Putamen (tissue), 1 donor: ENCODE results near the gene SYNGR4.
"Not testable (repeated sequence)": the region's sequence is repeated elsewhere in the genome, so short reads cannot be mapped to it uniquely, and the experiment has no call there.

Experiments
- DNase-seq: peaks from one replicate; pipeline ENCODE4 v3.0.0-alpha.2; 2016; ENCODE audit warnings: low spot score

The SYNGR4 gene, protein sequence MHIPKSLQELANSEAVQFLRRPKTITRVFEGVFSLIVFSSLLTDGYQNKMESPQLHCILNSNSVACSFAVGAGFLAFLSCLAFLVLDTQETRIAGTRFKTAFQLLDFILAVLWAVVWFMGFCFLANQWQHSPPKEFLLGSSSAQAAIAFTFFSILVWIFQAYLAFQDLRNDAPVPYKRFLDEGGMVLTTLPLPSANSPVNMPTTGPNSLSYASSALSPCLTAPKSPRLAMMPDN

GRCh38 chr19:48363810-48364597 is at the start of gene SYNGR4, which contains the start of gene TMEM143:
TSS of gene SYNGR4 (plus strand) at chr19:48364367. CDS start at chr19:48365843, 1,476 bp downstream.
TSS of gene TMEM143 (minus strand) at chr19:48363940. CDS start at chr19:48363920, 20 bp downstream.
- DNase-seq, result peak; percentile 100

- DNase-seq, result no peak
Observed at GRCh38 chr19:48315712-48316111, 48.5 kb upstream of the SYNGR4 start.

DNA sequence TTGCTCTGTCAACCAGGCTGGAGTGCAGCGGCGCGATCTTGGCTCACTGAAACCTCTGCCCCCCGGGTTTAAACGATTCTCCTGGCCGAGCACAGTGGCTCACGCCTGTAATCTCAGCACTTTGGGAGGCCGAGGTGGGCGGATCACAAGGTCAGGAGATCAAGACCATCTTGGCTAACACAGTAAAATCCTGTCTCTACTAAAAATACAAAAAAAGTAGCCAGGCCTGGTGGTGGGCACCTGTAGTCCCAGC is 46.5 kb upstream of the SYNGR4 start:
- not testable (repeated sequence) for DNase-seq

- no peak for DNase-seq
Observed at GRCh38 chr19:48318286-48318987, 45.7 kb upstream of the SYNGR4 start.

DNA sequence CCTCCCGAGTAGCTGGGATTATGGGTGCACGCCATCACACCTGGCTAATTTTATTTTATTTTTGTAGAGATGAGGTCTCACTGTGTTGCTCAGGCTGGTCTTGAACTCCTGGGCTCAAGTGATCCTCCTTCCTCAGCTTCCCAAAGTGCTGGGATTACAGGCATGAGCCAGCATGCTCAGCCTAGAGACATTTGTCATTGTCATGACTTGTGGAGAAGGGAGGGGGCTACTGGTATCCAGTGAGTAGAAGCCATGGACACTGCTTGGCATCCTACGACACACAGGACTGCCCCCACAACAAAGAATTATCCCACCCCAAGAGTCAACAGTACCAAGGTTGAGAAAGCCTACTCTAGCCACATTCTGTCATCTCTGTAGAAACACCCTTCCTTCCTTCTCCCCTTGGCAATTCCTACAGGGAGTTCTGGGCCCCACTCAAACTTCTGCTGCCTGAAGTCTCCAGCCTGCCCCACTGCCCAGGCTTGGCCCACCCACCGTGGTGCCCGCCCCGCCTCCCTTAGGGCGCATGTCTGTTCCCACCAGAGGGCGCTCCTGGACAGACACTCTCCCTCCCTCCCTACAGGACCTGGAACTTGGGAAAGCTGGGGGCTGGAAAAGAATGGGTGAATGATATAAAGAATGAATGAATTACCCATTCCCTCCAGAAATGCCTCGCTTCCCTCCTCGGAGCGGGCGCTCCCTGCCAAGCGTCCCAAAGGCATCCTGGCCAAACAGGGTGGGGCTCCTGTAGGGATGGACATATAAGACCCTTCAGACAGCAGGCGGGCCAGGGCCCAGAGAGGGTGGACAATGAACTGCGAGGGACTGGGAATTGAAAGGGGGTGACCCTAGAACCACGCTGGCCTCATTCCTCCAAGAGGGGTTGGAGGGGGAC is 44.3 kb upstream of the SYNGR4 start:
- DNase-seq, result peak; percentile 59

- peak; percentile 76 for DNase-seq
Observed at GRCh38 chr19:48321372-48321621, 42.9 kb upstream of the SYNGR4 start.

DNA sequence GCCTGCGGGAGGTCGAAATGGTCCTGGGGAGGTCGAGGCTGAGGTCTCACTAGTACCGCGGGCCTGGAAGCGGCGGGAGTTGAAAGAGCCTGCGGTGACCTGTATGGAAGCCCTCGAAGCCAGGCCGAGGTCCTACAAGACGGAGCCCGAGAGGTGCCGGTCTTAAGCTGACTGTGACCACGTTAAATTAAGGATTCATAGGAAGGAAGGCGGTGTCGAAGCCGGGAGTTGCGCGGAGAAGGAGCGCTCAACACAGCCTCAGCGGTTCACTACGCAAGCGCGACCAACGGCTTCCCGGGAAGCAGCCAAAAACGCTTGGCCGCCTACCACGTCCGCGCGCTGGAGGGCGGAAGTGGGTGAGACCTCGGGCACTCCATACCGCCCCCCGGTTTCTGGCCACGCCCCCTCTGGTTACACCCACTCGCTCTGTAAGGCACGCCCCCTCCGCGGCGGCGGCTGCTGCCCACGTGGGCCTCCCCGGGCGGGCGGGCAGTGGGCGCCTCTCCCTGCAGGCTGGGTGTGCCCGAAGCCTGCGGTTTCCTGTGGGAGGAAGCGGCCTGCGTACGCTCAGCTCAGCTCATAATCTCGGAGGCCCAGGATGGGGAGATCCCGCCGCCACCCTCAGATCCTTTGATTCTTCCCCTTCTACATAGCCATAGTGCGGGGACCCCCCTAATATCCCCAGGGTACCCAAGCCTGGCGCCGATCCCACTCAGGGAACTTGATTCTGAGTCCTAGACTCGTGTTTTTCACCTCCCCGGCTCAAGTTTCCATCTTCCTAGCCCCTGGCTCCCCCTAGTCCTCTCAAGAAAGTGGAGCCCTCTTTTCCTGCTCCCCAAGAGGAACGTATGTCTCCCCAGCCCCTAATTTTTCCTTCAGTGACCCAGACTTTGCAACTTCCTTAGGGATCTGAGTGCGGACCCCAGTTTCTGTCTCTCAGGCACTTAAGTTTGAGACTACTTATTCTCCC is 42.3 kb upstream of the SYNGR4 start:
- peak; percentile 96 for DNase-seq

GRCh38 chr19:48325265-48325910 is 38.8 kb upstream of the SYNGR4 start, which contains the start of gene EMP3:
TSS of gene EMP3 (plus strand) at chr19:48325552. CDS start at chr19:48326845, 1,293 bp downstream.
- DNase-seq, result no peak

DNA sequence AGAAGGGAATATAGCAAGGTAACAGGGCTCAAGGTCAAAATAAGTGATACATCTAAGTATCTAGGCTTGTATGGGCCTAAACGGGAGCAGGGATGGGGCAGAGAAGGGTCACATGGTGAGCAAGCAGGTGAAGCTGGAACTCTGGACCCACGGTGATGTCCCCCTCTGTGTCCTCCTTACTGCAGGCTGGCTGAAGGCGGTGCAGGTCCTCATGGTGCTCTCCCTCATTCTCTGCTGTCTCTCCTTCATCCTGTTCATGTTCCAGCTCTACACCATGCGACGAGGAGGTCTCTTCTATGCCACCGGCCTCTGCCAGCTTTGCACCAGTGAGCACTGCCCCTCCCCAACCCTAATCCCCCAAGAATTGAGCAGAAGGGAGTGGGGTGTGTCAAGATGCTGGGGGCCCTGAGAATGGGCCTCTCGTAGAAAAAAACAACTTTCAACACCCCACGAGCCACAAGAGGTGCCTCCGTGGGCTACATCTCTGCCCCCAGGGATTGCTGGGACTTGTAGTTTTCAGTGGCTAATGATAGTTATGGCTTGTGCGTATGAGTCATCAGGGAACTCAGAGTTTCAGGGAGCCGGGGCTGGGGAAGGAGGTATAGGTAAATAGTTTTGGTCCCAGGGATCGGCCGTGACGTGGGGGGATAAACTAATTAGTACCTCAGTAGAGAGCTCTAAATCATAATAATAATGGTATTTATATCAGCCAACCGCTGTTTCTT is 34.8 kb upstream of the SYNGR4 start:
- no peak for DNase-seq

DNA sequence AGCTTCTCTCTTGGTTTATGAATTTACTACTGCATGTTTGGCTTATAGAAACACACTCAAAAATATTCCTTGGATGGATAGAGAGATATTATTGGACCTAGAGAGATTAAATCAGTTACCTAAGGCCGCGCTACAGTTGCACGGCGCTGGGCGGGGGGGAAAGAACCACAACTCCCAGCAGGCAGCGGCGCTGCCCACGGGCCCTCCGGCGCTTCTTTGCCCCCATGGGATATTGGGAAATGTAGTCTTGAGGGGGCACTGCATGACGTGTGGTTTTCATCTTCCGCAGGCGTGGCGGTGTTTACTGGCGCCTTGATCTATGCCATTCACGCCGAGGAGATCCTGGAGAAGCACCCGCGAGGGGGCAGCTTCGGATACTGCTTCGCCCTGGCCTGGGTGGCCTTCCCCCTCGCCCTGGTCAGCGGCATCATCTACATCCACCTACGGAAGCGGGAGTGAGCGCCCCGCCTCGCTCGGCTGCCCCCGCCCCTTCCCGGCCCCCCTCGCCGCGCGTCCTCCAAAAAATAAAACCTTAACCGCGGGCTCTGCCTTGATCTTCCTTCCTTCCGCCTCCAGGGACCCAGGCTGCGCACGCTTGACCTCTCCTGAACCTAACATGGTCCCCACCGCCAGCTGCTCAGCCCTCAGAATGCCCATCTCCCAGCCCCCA is 34.0 kb upstream of the SYNGR4 start:
- DNase-seq, result peak; percentile 94

DNA sequence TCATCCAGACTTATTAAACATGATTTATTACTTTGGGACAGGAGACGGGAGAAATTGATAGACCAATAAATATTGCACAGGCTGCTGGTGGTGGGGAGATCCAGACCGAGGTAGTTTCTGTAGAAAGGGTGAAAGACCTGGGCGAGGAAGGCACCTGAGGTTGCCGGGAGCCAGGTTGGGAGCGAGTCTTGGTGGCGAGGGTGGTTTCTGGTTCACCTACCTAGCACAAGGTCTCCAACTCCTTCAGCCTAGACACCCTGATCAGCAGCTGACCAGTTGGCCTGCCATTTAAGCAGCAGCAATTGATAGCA is 31.9 kb upstream of the SYNGR4 start:
- DNase-seq, result no peak

DNA sequence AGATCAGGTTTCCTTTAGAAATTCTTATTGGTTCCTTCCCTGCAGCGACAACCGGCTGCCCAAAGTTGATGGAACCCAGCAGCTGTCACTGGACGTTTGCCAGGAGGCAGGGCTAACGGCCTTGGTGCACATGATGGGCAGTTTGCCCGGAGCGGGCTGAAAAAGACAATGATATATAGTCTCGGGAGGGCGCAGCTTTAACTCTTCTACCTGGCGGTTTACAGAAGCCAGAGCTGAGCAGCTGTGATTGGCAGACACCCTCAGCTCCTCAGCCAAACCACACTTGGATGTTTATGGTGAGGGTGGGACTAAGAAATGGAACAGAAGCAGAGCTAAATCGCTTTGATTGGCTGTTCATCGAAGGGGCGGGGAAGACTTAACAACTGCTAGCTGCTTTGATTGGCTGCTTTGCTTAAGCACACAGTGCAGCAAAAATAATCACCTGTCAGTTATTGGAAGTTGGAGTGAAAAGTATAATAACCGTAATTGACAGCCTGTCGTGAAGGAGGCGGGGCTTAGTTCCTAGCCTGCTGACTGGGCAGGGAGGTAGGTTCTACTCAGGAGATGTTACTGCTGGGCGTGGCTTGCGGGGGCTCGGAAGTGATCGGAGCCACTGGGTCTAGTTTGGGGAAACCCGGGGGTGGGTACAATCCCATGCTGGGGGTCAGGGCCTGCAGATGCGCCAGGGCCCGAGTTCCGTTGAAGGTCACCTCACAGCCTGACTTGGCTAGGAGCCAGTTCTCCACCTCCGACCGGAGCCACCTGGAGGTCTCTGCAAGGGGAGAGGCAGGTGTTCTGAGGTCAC is 31.3 kb upstream of the SYNGR4 start:
- DNase-seq, result peak; percentile 96

DNA sequence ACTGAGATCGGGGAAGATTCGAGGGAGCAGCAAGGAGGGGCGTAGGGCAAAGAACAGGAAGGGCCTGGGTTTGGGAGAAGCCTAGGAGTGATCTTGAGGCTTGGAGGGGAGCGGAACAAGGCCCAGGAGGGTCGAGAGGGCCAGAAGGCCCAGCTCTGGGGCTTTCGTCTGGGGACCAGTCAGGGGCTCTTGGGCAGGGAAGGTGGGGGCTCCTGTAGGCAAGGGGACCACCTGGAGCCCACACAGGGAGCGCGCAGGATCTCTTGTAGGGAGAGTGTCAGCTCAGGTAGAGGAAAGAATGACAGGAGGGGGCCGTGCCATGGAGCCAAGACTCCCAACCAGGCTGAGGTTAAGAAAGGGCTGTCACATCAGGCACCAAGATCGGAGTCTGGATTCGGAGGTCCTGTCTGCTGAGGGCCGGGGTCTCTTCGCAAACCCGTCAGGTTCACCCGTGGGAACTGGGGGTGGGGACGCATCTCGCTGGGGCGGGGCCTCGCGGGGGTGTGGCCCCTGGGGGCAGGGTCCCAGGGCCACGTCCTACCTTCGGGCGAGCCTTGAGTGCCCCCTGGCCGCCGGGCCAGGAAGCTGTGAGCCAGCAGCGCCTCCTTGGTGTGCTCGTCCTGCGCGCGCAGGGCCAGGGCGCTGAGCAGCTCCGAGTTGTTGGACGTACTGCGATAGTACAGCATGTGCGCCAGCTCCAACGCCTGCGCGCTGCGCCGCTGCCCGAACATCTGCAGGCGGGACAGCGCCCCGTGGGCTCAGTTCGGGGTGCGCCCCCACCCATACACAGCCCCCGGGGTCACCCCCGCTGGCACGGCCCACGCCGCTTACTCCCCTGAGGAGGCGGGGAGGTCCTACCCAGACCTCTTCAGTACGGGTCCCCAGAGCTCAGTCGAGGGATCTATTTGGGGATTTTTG is 30.4 kb upstream of the SYNGR4 start:
- DNase-seq, result peak; percentile 79

- no peak for DNase-seq
Observed at GRCh38 chr19:48338253-48338755, 25.9 kb upstream of the SYNGR4 start.

DNA sequence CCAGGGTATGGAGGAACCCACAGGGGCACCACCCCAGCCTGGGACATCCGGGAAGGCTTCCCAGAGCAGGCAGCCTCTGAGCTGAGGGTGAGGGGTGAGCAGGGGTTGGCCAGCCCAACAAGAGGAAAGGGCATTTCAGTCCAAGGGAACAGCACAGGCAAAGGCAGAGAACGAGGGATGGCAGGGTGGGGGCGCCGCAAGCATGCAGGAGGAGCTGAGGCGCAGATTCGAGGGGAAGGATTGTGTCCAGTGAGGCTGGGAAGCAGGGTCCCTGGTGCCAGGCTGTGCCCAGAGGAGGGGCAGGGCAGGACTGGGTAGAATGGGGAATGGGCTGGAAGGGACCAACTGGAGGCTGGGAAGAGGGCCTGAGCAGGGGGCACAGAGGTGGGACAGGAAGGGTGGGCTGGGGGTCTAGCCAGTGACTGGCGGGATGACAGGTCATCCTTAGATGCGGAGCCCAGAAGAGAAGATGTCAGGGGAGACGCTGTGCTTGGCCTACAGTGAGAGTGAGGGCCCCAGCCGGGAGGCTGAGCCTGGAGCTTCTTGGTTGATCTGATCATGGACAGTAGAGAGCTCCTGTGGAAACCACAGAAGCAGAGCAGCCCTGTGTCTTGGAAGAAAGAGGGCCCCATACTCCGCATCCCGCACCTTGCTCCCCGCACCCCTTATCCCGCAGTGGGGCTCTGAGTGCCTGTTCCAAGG is 25.2 kb upstream of the SYNGR4 start:
- no peak for DNase-seq

DNA sequence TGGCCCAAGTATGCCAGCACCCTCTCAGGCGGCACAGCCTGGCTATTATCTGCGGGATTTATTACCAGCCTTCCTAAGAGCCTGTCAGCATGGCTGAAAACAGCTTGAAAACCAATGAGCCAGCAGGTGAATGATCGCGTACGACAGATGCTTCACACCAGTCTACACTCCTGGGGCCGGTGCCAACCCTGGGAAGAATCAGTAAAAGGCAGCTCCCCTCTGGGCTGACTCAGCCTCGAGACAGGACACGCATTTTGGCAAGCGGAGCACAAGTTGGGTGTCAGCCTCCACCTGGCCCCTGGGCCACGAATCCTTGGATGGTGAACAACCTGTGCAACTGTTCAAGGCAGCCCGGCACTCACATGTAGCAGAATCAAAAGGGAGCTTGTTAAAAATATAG is 23.2 kb upstream of the SYNGR4 start:
- no peak for DNase-seq
